Measurements from ENCODE around the gene CREB5.

DNA sequence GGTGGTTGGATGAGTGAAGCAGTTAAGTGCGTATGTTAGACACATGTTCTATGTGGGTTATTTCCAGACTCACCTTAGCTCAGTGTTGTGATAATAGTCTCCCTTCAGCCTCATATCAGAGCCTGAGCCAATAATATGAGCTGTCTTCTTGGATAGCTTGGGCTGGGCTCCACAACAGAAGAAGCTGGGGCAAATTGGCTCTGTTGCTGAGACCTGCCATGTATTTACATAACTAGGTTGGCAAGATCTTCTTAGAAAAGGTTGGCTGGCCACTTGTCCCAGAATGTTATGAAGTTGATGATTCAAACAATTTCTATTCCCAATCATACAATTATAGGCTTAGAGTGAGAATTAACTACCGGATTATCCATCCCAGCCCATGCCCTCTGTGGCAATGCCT, 35.7 kb upstream of the CREB5 start:
- TF ChIP-seq POLR2AphosphoS5 (IDR thresholded peaks at IDR 0.05; ENCODE audit: low read depth, low read length) (no peak), SUZ12 (IDR thresholded peaks at IDR 0.05; ENCODE audit: low read length) (no peak), POLR2A (IDR thresholded peaks at IDR 0.05; ENCODE audit: control extremely low read depth in 1 of 2, low read depth in 2 of 2, low read length in 2 of 2) (no peak), SP1 (IDR thresholded peaks at IDR 0.05; ENCODE audit: low read depth, low read length) (no peak), EZH2 (IDR thresholded peaks at IDR 0.05; ENCODE audit: low read depth, low read length, severe bottlenecking) (no peak), YY1 (IDR thresholded peaks at IDR 0.05; ENCODE audit: low read depth, low read length) (no peak), CREB1 (IDR thresholded peaks at IDR 0.05) (no peak)
- TF ChIP-seq, protein P1, sequence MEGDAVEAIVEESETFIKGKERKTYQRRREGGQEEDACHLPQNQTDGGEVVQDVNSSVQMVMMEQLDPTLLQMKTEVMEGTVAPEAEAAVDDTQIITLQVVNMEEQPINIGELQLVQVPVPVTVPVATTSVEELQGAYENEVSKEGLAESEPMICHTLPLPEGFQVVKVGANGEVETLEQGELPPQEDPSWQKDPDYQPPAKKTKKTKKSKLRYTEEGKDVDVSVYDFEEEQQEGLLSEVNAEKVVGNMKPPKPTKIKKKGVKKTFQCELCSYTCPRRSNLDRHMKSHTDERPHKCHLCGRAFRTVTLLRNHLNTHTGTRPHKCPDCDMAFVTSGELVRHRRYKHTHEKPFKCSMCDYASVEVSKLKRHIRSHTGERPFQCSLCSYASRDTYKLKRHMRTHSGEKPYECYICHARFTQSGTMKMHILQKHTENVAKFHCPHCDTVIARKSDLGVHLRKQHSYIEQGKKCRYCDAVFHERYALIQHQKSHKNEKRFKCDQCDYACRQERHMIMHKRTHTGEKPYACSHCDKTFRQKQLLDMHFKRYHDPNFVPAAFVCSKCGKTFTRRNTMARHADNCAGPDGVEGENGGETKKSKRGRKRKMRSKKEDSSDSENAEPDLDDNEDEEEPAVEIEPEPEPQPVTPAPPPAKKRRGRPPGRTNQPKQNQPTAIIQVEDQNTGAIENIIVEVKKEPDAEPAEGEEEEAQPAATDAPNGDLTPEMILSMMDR (IDR thresholded peaks at IDR 0.05; ENCODE audit: control extremely low read depth in 1 of 3, insufficient read depth in 1 of 3, low read depth in 1 of 3, low read length in 3 of 3), result no peak
- TF ChIP-seq, protein P2, sequence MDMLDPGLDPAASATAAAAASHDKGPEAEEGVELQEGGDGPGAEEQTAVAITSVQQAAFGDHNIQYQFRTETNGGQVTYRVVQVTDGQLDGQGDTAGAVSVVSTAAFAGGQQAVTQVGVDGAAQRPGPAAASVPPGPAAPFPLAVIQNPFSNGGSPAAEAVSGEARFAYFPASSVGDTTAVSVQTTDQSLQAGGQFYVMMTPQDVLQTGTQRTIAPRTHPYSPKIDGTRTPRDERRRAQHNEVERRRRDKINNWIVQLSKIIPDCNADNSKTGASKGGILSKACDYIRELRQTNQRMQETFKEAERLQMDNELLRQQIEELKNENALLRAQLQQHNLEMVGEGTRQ (IDR thresholded peaks at IDR 0.05; ENCODE audit: low read length), result no peak
